Forelimb muscle (tissue), 1 donor: ENCODE measurements around the gene METTL25. TPM values are rescaled to one million over a fixed set of nuclear protein-coding genes. Genes with fewer than 3 reads are reported as not detected.

Experiments
- DNase-seq: peaks from one replicate; pipeline ENCODE4 v3.0.0-alpha.2; 2013; ENCODE audit warnings: low read depth
- polyA plus RNA-seq: library from polyadenylated mRNA; unstranded; fragments of 120-200 nt; gene quantifications from one replicate; pipeline ENCODE4 v1.2.1, GENCODE V29; 2013; ENCODE audit not compliant: insufficient read length

METTL25 gene
- polyA plus RNA-seq, 1 donor = 9.2 TPM

DNA sequence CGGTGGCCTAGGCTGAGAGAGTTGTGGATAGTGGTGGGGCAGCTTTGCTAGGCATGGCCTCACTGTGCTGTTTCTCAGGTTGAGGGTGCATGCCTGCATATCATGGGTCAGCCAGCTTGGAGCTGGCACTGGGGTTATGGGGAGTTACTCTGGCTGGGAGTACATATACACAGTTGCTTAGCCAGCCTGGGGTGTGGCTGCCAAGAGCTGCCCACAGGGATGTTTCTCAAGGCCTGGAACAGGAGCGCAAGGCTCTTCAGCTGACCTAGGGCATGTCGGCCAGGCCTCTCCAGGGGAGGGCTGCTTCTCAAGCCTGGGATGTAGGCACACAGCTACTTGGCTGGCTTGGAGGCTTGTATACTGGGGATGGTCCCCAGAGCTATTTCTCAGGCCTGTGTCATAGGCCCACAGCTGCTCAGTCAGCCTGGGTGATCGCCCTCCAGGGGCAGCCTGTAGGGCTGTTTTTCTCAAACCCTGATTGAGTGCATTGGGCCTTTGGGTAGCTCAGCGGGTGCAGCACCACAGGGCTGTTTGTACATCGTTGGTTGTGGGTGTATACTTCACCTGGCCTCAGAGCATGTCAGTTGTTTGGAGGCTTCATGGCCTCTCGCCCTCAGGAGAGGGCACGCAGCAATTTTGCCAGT, 114.9 kb downstream of the METTL25 start:
- no peak for DNase-seq

DNA sequence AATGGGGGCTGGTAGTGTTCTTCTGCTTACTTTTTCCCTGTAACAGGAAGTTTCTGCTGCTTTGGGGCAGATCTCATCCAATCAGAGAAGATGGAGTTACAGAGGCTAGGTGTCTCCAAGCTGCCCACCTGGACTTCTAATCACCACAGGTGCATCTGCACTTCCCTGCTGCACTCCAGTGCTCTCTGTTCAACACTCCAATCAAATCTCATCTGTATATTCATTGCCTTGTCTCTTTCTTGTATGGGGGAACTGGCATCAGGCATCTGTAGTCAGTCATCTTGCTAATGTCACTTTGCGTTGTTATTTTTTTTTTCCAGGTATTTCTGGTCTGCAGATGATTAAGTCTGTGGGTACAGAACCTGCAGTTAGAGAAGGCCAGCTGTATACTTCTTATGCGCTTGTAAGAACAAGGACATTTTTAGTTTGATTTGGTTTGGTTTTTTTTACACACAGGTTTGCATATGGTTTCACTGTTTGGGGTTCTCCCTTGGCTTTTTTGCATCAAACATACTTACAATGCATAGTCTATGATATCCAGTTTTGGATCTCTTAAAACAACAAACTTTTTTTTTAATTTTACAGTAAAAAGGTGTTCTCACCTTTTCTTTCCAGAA, 116.0 kb downstream of the METTL25 start:
- no peak for DNase-seq

DNA sequence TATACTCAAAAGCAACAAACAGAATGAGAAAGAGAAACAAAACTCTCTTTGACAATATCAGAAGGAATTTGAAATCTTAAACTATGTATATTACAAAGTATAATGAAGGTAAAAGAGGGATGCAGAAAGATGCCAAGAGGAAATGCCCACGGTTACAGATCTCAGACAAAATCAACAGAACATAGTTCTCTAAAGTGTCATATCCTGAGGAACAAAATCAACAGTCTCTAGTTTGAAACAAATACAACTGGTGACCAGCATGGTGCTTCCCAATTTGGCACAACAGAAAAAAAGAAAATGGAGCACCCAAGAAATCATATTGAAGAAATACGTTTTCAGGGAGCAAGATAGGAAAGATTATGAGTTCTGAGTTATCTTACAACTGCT, 116.5 kb downstream of the METTL25 start:
- DNase-seq = no peak

DNA sequence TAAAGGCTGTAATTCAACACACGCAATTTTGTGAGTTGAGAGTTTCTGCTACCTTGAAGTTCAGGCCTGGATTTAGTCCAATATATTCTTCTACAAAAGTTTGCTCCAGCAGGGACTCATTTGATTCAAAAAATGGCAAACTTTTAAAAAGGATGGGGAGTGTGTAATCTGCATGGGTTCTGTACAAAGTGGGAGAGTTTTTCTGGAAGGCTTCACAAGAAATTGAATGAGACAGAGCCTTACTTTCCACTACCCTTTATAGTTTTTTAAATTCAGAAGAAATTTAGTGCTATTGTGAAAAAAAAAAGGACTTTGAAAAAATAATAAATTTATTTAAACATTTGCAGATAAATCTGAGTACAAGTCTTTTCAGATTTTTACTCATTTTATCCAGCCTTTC, 116.9 kb downstream of the METTL25 start:
- DNase-seq = no peak

DNA sequence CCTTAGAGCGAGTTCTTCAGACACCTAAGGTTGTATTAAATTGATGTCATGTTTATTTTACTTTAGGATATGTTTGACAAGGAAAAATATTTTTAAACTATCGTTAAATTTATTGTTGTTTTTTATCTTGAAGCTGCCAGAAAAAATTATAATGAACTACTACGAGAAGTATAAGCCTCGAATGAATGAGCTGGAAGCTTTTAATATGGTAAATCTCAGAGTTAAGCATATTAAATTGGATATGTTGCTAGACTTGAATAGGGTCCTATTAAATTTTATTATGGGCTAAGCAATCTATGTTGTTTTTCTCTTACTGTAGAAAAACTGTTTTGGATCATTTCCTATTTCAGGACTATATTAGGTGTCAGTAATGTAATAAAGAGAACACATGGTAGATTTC, 118.2 kb downstream of the METTL25 start:
- no peak for DNase-seq

DNA sequence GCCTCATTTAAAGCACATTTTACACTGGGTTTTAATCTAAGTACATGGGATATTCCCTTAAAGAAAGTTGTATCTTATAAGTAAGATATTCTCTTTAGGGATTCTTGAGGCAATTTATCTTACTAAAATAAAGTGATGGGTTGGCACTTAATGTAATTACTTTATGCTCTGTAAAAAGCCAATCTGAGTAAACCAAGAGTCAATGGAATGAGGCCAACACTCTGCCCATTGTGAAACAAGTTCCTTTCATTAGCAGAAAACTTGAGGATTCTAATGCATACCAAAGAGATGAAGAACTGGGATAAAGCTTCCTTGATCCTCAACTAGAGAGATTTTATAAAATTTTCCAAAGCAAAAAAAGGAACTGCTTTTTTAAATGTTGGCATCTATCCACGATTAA, 121.2 kb downstream of the METTL25 start:
- no peak for DNase-seq

DNA sequence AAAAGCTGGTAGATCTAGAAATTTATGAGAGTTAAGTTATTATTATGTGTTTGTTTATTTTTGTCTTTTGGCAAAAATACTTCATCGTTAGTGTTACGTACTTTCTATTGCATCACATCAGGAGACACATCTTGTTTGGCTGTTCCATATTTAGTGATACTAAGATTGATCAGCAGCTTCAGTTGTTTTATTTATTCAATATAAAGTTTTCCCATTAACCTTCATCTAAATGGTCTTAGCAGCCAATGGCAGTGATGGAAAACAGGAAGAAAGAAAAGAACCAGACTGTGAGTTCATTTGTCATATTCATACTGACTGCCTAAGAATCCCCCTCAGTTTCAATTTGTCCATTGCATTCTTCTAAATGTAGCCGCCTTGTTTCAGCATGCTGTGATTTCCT, 122.3 kb downstream of the METTL25 start:
- no peak for DNase-seq

DNA sequence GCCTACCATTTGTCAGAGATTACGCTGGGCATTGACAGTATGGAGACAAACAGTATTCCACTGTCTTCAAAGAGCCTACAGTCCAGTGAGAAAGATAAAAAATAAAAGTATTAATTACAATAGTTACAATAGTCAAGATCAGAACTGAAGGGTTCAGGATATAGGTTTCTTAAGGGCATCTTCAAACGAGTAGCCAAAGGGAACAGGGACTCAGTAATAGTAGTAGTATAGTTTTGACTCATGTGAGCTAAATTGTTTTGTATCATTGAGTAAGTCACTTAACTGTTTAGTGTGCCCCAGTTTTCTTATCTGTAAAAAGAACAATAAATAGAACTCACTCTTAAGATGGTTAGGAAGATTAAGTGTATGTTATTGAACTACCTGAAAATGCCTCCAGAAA, 123.6 kb downstream of the METTL25 start:
- DNase-seq = no peak

DNA sequence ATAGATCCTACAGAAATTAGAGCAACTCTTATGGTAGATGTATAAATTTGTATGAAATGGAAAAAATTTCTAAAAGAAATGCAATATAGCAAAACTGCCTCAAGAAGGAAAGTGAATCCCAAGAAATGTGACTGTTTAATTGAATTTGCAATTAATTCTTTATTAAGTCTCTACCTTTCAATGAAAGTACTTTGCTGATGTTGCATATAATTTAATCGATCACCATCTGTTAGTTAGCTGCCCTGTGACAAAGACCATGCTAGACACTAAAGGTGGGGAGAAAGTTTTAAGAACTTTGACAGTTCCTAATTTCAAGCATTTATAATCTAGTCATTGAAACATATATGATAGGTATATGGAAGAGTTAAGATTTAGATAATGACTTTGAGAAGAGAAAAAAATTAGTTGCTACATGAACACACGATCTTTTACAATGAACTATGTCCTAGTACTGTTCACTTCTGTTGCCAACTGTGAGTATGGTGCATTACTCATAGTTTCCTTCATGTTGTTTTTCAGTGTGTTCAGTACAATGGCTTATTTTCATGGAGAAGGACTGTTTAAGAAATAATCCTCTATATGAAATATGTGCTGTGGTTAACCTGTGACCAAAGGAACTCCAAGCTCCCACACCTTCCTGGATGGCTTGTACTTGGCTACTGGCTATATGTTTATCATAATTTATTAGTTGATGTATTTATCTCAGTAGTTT, 128.4 kb downstream of the METTL25 start:
- no peak for DNase-seq

DNA sequence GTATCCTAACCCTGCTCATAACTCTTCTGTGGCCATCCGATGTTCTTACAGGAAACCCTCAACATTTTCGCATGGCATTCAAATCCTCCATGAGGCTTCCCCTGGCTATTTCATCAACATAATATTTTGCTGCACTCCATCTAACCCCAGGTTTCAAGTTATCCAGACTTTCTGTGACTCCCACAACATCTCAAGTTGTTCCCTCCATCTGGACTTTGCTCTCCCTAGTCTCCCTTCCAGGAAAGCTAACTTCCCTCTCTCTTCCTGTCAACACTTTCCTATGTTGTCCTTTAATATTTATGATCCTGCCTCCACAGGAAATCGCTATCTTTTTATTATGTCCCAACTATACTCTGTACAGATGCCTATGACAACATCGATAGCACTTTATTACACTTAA, 146.1 kb downstream of the METTL25 start:
- no peak for DNase-seq

DNA sequence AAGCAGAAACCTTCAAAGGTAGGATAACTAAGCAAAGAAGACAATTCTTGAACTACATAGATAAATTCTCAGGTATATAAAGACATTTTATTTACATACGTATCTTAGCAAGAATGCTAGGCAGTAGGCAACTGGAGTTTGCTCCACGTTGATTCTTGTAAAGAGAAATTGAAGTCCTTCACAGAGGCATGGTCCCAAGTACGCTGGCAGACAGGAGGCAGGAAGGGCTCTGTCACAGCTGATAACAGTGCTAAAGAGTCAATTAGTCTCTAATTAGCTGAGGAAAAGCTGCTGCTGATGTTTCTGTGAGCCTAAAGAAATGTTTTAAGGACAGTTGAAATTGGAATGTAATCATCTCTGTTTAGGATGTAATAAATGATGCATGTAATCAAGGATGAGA, 146.8 kb downstream of the METTL25 start:
- DNase-seq = no peak

DNA sequence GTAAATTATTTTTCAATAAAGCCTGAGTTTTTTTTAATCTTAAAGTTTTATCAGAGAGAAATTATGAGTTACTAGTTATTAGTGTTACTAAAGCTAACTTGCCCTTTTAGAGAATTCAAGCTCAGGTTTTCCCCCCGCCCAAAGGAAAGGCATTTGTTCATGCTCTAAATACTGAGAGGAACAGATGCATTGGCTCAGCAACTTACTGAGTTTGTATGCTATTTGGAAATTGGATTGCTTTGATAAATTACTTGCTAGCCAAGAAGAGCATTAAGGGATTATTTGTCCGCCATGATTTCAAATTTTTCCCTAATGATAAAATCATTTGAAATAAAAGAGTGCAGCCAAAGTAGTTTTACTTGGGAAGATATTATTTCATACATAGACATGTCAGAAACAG, 149.4 kb downstream of the METTL25 start:
- DNase-seq = no peak

DNA sequence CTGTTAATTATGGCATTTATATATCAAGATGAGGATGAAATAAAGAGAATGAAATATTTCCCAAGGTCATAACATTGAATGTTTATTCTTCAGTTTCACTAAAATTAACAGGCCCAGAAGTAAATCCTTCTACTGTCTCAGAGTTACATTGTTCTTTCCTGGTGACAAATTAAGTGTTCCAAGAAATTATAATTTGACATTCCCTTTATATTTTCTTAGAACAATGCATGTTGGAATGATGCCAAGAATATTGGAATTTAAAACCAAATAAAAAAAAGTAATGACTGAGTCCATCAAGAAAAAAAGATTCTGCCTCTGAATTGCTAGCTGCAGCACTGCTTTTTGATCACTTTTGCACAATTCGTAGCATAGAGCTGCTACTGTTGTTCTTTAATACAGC, 152.1 kb downstream of the METTL25 start:
- DNase-seq = no peak

DNA sequence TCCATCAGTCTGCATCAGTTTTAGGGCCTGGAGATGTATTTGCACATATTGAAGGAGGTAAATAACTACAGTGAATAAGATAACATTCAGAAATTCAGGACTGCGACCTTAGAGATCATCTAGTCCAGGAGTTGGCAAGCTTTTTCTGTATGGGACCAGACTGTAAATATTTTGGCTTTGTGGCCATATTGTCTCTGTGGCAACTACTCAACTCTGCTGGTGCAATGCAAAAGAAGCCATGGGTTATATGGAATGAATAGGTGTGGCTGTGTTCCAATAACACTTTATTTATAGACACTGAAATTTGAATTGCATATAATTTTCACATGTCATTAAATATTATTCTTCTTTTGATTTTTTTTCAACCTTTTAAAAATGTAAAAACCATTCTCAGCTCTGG, 156.6 kb downstream of the METTL25 start:
- no peak for DNase-seq

DNA sequence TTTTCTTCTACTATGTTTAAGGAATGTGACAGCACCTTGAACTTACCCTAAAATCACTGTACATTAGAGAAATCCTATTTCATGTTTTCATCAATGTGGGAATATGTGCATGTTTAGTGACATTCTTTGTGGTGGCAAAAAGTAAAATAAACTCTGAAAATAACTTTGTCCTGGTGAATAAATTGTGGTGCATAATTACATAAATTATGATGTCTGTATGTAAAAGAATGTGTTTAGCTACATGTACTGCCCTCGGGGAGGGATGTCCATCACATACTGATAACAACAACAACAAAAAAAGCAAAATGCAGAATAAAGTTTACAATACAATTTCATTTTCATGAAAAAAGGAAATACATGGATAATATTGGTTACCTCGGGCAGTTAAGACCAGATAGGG, 157.3 kb downstream of the METTL25 start:
- no peak for DNase-seq

DNA sequence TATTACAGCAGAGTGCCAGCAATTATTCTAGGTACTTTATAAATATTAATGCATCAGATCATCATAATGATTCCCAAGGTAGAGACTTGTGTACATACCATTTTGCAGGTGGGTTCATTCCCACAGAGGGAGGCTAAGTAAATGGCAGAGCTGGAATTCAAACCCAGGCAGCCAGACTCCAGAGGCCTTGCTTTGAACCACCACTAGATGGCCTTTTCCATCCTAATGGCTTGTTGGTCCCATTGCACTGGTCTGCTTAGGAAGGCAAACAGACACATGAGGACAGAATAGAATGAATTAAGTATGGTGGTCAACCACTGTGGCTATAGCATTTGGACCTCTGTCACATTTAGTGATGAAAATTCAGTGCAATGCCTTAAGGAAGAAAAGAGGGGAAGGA, 158.7 kb downstream of the METTL25 start:
- no peak for DNase-seq

DNA sequence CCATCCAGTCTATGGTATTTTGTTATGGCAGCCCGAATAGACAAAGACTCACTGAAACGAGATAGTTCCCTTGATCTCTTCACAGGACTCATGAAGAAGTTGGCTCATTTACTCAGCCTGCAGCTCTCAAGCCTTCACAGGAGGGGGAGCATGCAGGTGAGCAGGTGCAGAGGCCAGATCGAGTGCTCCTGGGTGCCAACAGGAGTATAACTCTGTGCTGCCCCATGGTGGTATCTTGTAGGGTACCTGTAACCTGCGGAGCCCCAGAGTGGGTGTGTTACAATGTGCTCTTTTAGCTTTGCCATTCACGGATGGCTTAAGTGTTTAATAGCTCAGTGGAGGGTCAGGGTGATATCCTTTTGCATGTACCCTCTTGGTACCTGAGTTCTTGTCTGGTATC, 159.5 kb downstream of the METTL25 start:
- no peak for DNase-seq

DNA sequence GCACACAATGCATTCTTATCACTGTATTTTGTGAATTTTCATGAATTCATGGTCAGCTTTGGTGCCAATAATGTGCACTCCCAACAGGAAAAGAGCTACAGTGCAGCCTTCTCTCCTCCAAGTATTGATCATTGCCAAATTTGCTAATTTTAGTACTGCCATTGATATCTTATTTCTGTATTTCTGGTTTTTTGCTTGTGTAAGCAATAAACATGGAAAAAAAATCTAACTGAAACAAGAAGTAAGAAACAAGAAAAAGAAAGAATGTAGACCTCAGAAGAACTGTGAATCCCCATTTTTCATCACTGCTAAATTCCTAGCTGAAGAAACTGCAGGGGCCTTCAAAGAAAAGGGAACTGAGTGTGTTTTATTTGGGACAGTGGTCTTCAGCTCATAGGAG, 161.2 kb downstream of the METTL25 start:
- DNase-seq = no peak

DNA sequence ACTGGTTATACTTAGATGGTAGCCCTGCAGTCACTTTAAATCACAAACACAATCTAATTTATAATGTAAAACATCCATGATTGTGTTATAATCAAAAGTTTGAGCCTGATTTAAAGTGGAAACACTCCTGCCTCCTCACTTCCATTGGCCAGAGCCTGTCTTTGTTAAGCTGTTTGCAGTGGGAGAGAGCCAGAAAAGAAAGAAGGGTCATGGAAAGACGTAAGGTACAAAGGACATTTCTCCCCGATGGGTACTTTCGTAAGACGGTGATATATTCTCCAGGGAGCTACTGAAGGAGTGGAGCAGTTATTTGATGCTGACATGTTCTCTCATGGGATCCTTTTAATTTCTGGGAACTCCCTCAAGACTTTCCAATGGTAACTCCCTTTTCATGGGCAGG, 164.0 kb downstream of the METTL25 start:
- DNase-seq = no peak

DNA sequence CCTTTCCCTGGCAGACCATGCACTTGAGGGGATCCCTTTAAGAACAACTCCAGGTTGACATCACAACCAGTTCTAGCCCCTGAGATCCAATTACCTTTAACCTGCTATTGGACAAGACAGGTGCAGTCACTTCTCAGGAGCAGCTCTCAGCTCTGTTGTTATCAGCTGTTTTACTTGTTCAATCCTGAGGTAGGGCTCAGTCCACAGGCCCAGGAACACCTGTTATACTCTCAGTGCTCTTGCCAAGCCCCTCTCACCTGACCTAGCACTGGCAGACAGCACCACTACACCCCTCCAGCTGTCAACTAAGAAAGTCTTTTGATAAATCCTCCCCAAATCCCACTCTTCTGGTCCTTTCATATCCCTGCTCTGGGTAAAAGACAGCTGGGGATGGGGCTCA, 164.4 kb downstream of the METTL25 start:
- DNase-seq = no peak

DNA sequence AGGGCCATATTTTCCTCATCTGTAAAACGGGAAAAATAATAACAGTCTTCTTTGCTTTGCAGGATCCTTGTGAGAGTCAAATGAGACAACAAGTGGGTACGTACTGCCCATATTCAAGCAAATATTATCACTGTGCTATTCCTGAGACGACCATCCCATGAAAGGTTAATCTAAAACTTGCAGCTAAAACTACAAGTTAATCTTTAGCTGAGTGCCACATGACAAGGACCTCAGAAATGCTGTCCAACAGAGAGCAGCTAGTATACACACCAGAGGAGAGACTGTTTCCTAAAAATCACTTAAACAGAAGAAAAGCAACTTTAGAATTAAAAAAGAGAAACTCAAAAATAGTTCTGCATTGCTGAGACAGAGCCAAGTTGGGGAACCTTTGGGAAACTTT, 165.7 kb downstream of the METTL25 start:
- DNase-seq = no peak

DNA sequence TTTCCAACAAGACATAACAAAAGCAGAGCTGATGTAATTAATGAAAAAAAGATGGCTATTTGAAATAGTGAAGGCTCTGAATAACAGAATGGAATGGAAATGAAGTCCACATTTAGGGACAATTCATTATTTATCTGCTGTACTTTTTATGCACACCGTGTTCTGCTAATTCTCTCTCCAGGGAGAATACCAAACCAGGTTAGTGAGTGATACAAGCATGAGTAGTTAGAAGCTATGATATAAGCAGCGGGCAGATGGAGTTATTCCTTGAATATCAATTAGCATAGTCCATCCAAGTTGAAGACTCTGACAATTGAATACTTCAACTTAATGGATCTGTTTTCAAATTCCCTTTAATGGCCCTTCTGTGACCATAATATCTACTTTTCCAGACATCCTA, 166.3 kb downstream of the METTL25 start:
- DNase-seq = no peak

DNA sequence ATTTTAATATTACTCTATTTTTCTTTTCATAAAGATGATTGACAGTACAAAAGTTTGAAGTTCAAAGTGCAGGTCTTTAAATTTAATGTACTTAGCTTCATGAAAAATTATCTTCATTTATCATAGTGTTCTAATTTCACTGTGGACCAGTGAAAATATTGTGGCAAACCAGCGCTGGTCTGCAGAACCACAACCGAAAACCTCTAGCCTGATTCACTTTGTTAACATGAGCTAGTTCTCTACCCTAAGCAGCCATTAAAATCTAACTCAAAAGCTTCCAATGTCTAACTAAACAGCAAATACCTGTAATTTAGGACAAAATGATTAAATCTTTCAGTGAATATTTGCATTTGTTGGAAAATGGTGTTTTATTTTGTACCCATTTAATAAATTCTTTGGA, 167.3 kb downstream of the METTL25 start:
- no peak for DNase-seq
